NCI-H2227 (cell line): ENCODE measurements around the gene PABPC5.

Experiments
- DNase-seq: peaks from one replicate; lab custom pipeline; 2025; ENCODE audit not compliant: unreplicated experiment; lab: John Stamatoyannopoulos, UW

Gene PABPC5

DNA sequence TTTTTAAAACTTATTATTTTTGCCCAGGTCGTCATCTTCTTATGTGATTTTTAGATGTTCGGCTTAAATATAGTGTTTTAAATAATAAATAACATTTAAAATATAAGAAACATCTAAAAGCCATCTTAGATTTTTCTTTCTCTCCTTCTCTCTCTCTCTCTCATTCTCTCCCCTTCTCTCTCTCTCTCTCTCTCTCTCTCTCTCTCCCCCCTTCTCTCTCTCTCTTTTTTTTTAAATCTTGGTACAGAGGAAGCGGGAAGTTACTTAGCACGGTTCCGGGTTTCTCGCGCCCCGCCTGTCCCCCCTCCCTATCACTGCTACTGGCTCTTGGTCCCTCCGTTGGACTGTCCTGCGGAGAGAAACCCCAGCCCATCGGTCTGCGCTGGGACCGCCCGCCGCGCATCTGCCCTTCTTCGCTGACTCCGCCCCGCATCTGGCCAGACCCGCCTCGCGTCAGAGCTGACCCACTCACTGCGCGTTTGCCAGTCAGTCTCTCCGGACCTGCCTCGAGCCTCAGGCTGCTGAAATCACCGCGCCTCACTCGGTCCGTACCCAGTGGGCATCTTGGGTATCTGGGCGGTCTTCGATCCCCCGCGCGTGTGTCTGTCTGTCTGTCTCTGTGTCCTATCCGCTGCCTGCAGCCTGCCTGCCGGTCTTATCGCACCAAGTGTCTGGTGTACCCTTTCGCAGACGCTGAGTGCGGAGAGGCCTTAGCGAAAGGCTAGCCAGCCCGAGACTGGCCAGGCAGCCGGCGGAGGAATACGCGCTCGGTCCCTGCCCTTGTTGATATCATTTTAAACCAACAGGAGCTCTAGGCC lies at the start of gene PABPC5:
TSS of gene PABPC5 (plus strand) at position 489 of the 818 bp plus-strand sequence. CDS start 739 bp downstream, outside the sequence.
- DNase-seq: peak; percentile 58

- DNase-seq: no peak
Observed at GRCh38 chrX:91389026-91389425, 45.6 kb upstream of the PABPC5 start.

GRCh38 chrX:91414713-91415112 lies 19.9 kb upstream of the PABPC5 start:
- DNase-seq: no peak

GRCh38 chrX:91435395-91435794 lies 756 bp downstream of the PABPC5 start:
- DNase-seq: no peak
